Upper lobe of right lung (tissue), 1 donor: Measurements from ENCODE around the gene SLC8A3. TPM values are rescaled to one million over a fixed set of nuclear protein-coding genes. Genes with fewer than 3 reads are reported as not detected.

Source experiments
- ATAC-seq: fragments of 200-7000 bp; cut with Tn5 transposase; one replicate; pipeline ENCODE4 v1.9.1; 2020; ENCODE audit warnings: mild to moderate bottlenecking, moderate library complexity
- DNase-seq: peaks from one replicate; pipeline ENCODE4 v3.0.0-alpha.2; 2020
- H3K27ac ChIP-seq: fragments of 200-600 bp; one replicate; pipeline ENCODE4 v1.8.0; 2022
- H3K27me3 ChIP-seq: fragments of 200-600 bp; one replicate; pipeline ENCODE4 v1.8.0; 2022; ENCODE audit warnings: mild to moderate bottlenecking
- H3K36me3 ChIP-seq: fragments of 200-600 bp; one replicate; pipeline ENCODE4 v1.8.0; 2022
- H3K4me1 ChIP-seq: fragments of 200-600 bp; one replicate; pipeline ENCODE4 v1.8.0; 2022
- H3K4me3 ChIP-seq: fragments of 200-600 bp; one replicate; pipeline ENCODE4 v1.8.0; 2022; ENCODE audit warnings: mild to moderate bottlenecking
- H3K9me3 ChIP-seq: fragments of 200-600 bp; one replicate; pipeline ENCODE4 v1.8.0; 2022
- CTCF ChIP-seq: fragments of 200-600 bp; IDR thresholded peaks from one replicate; pipeline ENCODE4 v1.8.0; 2022; ENCODE audit warnings: antibody characterized with exemption
- intact Hi-C: fragments of 100-400 bp; cut with DNase I; formaldehyde crosslinking; loops from one replicate; pipeline ENCODE4 v1.11.0; 2022
- total RNA-seq: library from RNA; stranded (reverse); fragmentation: NEBNext Ultra II Directional; extraction: Animal tissue kit (Norgen Biotek cat#: 25700); gene quantifications from one replicate; pipeline ENCODE4 v1.2.1, GENCODE V29; 2021
- donor health status: DM: no; HTN: yes; CAD: no; lungs with severe emphysema.

The SLC8A3 gene
- total RNA-seq, 1 donor from 2014 or later: 1.8 TPM

DNA sequence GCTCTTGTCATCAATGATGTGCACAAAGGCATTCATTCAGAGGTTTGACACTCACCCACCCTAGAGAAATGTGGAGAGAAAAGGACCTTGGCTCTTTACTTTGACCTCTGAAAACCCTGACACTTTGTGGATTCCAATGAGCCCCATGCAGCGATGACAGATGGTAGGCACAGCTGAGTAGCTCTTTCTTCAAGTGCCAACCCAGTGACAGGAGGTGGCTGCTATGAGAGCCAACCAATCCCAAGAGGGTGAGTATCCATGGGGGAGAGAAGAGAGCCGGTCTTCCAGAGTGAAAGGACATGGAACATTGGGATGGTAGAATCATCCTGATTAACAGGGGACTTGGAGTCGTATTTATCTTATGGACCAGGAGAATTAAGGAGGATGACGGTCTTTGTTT lies 17.8 kb downstream of the SLC8A3 start:
- no peak for ATAC-seq
- Histone ChIP-seq H3K4me3 (no peak overlapping the region), H3K27me3 (no peaks in the 10 kb centered on the region), H3K36me3 (no peaks in the 10 kb centered on the region), H3K27ac (no peak overlapping the region), H3K4me1 (no peaks in the 10 kb centered on the region), H3K9me3 (no peaks in the 10 kb centered on the region)
- DNase-seq: no peak
- TF ChIP-seq CTCF: no peak
- intact Hi-C loops: no loop called here

- Histone ChIP-seq H3K36me3 (no peaks in the 10 kb centered on the region), H3K9me3 (no peaks in the 10 kb centered on the region), H3K27ac (no peak overlapping the region), H3K27me3 (no peaks in the 10 kb centered on the region), H3K4me3 (no peak overlapping the region), H3K4me1 (no peaks in the 10 kb centered on the region)
- ATAC-seq (no peak), DNase-seq (no peak)
- intact Hi-C loops: no loop called here
- no peak for TF ChIP-seq CTCF
Measured at GRCh38 chr14:70168406-70168805, 20.3 kb downstream of the SLC8A3 start.

GRCh38 chr14:70166530-70167203 lies 22.1 kb downstream of the SLC8A3 start:
- no peaks in the 10 kb centered on the region for H3K36me3 ChIP-seq
- intact Hi-C loops: no loop called here
- no peak for TF ChIP-seq CTCF

GRCh38 chr14:70162358-70162757 lies 26.4 kb downstream of the SLC8A3 start:
- Histone ChIP-seq H3K4me1 (no peaks in the 10 kb centered on the region), H3K9me3 (no peaks in the 10 kb centered on the region), H3K27ac (no peak overlapping the region), H3K4me3 (no peak overlapping the region), H3K36me3 (no peaks in the 10 kb centered on the region), H3K27me3 (no peaks in the 10 kb centered on the region)
- intact Hi-C loops: no loop called here
- TF ChIP-seq CTCF: no peak
- no peak for ATAC-seq
- no peak for DNase-seq

More at GRCh38 chr14:70166530-70167203, 22.1 kb downstream of the SLC8A3 start:
- Histone ChIP-seq H3K4me3 (no peak overlapping the region), H3K27ac (no peak overlapping the region), H3K9me3 (no peaks in the 10 kb centered on the region), H3K4me1 (no peaks in the 10 kb centered on the region), H3K27me3 (no peaks in the 10 kb centered on the region)
- no peak for ATAC-seq
- DNase-seq: no peak

DNA sequence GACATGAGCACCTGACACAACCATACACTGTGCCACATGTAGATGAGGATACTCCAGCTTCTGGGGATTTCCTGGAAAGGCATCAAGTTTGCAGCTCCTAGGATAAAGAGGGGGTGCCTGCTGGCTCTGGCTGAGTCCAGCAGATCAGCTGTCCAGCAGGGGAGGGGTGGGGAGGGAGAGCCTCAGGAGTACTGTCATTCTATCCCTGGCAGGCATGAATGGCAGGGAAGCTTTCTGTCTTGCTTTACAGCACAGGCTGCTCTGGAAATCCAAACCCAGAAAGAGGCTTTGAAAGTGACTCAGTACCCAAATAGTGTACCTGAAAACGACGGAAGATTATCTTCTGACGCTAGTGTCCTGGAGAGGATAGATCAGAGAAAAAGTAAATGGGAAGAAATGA lies 32.2 kb downstream of the SLC8A3 start:
- Histone ChIP-seq H3K36me3 (no peaks in the 10 kb centered on the region), H3K4me1 (no peaks in the 10 kb centered on the region), H3K9me3 (no peaks in the 10 kb centered on the region), H3K27me3 (no peaks in the 10 kb centered on the region), H3K4me3 (no peak overlapping the region), H3K27ac (no peak overlapping the region)
- DNase-seq: no peak
- intact Hi-C loops: no loop called here
- no peak for ATAC-seq
- no peak for TF ChIP-seq CTCF

- Histone ChIP-seq H3K4me3 (no peak overlapping the region), H3K27me3 (no peaks in the 10 kb centered on the region), H3K4me1 (no peaks in the 10 kb centered on the region), H3K36me3 (no peaks in the 10 kb centered on the region), H3K9me3 (no peaks in the 10 kb centered on the region), H3K27ac (no peak overlapping the region)
- DNase-seq (no peak), ATAC-seq (no peak)
- TF ChIP-seq CTCF: no peak
- intact Hi-C loops: no loop called here
Measured at GRCh38 chr14:70152704-70153103, 36.0 kb downstream of the SLC8A3 start.
